GM21367 (cell line): ENCODE results near the gene SPRYD3.

Source experiments
- ATAC-seq: cut with Tn5 transposase; IDR thresholded peaks from one replicate; pipeline ENCODE4 v1.9.1; 2021; ENCODE audit not compliant: unreplicated experiment

Gene SPRYD3

GRCh38 chr12:53064613-53065436, 14.4 kb downstream of the SPRYD3 start:
- no peak for ATAC-seq

GRCh38 chr12:53063708-53064612, 15.2 kb downstream of the SPRYD3 start:
- ATAC-seq, result no peak

GRCh38 chr12:53062977-53063707, 16.0 kb downstream of the SPRYD3 start:
- no peak for ATAC-seq

GRCh38 chr12:53062011-53062961, 16.9 kb downstream of the SPRYD3 start:
- no peak for ATAC-seq

- no peak for ATAC-seq
Measured at GRCh38 chr12:53061404-53062010, 17.7 kb downstream of the SPRYD3 start.

- no peak for ATAC-seq
Measured at GRCh38 chr12:53060721-53061276, 18.4 kb downstream of the SPRYD3 start.

- no peak for ATAC-seq
Measured at GRCh38 chr12:53060064-53060720, 19.0 kb downstream of the SPRYD3 start.

- no peak for ATAC-seq
Measured at GRCh38 chr12:53059434-53060063, 19.6 kb downstream of the SPRYD3 start.

GRCh38 chr12:53058674-53059433, 20.3 kb downstream of the SPRYD3 start:
- ATAC-seq, result no peak

- no peak for ATAC-seq
Measured at GRCh38 chr12:53057816-53058500, 21.2 kb downstream of the SPRYD3 start.

GRCh38 chr12:53056901-53057300, 22.3 kb downstream of the SPRYD3 start:
- no peak for ATAC-seq

- ATAC-seq, result no peak
Measured at GRCh38 chr12:53056296-53056695, 22.9 kb downstream of the SPRYD3 start.

- ATAC-seq, result no peak
Measured at GRCh38 chr12:53055471-53056266, 23.5 kb downstream of the SPRYD3 start.

- ATAC-seq, result peak; percentile 82
Measured at GRCh38 chr12:53054112-53054878, 24.9 kb downstream of the SPRYD3 start.
